ENCODE results near the gene OPN1MW3.

OPN1MW3 gene

DNA sequence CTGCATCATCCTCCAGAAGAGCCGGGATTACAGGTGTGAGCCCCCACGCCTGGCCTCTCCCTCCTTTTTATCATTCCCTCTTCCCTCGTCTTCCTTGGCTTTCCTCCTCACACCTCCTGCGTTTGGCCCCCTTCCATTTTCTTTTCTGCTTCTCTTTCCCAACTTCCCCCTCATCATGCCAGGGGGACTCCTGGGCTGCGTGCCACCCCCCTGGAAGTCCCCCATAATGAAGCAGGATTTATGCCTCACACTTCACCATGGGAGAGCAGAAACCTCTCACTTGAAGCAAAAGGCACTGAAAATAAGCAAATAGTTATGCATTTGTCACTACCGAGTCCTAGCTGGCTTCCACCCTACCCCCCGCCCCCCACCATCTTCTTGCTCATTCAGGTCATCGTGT lies 46.1 kb downstream of the OPN1MW3 start:
- Histone ChIP-seq H3K27ac (ENCODE audit: low read length) (no peak overlapping the region), H3K4me2 (ENCODE audit: low read depth, low read length) (no peak overlapping the region), H4K20me1 (ENCODE audit: insufficient read depth, low read length) (no peaks in the 10 kb centered on the region), H3K9me3 (replicated peaks; ENCODE audit: insufficient read depth, low read length) (no peaks in the 10 kb centered on the region), H3K4me3 (ENCODE audit: low read length) (no peak overlapping the region), H3K9ac (ENCODE audit: low read length) (no peak overlapping the region), H3K9me2 (replicated peaks; ENCODE audit: insufficient read depth, low read length) (no peaks in the 10 kb centered on the region), H3F3A (ENCODE audit: insufficient read depth, low read length) (peaks cover 4% of the 10 kb centered on the region; the same call in 1 of the 2 replicates), H2AFZ (ENCODE audit: low read length) (no peak overlapping the region), H3K79me2 (ENCODE audit: low read length) (no peaks in the 10 kb centered on the region), H3K36me3 (replicated peaks; ENCODE audit: insufficient read depth, low read length) (no peaks in the 10 kb centered on the region), H3K27me3 (replicated peaks; ENCODE audit: insufficient read depth, low read length) (no peaks in the 10 kb centered on the region), H3K4me1 (ENCODE audit: low read length) (peaks cover 8% of the 10 kb centered on the region; the same call in 1 of the 2 replicates)
- DNase-seq = no peak
- no peak for TF ChIP-seq EZH2 (optimal IDR thresholded peaks at IDR 0.05; ENCODE audit: low read depth, low read length)
- TF ChIP-seq EZH2phosphoT487 (IDR thresholded peaks at IDR 0.05; ENCODE audit: low read length) = no peak
- TF ChIP-seq, protein P1, sequence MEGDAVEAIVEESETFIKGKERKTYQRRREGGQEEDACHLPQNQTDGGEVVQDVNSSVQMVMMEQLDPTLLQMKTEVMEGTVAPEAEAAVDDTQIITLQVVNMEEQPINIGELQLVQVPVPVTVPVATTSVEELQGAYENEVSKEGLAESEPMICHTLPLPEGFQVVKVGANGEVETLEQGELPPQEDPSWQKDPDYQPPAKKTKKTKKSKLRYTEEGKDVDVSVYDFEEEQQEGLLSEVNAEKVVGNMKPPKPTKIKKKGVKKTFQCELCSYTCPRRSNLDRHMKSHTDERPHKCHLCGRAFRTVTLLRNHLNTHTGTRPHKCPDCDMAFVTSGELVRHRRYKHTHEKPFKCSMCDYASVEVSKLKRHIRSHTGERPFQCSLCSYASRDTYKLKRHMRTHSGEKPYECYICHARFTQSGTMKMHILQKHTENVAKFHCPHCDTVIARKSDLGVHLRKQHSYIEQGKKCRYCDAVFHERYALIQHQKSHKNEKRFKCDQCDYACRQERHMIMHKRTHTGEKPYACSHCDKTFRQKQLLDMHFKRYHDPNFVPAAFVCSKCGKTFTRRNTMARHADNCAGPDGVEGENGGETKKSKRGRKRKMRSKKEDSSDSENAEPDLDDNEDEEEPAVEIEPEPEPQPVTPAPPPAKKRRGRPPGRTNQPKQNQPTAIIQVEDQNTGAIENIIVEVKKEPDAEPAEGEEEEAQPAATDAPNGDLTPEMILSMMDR (IDR thresholded peaks at IDR 0.05; ENCODE audit: low read length) = no peak

DNA sequence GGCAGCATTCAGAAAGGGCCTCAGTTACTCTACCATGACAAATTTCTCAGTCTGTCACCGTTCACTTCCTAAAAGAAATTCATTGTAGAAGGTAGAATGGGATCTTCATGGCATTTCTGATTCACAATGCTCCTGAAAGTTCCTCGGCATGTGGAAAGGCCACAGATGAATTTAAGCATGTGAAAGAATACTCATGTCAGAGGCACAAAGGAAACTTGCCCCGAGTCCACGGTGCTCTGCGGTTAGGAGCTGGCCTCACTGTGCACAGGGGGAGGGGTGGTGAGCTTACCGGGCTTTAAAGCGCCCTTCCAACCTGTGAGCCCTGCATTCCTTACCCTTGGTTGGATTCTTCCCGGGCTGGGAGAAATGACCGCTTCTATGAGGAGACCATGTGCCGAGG lies 47.5 kb downstream of the OPN1MW3 start:
- Histone ChIP-seq H3K36me3 (replicated peaks; ENCODE audit: insufficient read depth, low read length) (no peaks in the 10 kb centered on the region), H3K4me2 (ENCODE audit: low read depth, low read length) (no peak overlapping the region), H3K27ac (ENCODE audit: low read length) (no peak overlapping the region), H2AFZ (ENCODE audit: low read length) (no peak overlapping the region), H3F3A (ENCODE audit: insufficient read depth, low read length) (no peaks in the 10 kb centered on the region), H3K9me2 (replicated peaks; ENCODE audit: insufficient read depth, low read length) (no peaks in the 10 kb centered on the region), H3K9ac (ENCODE audit: low read length) (no peak overlapping the region), H3K79me2 (ENCODE audit: low read length) (no peaks in the 10 kb centered on the region), H3K9me3 (replicated peaks; ENCODE audit: insufficient read depth, low read length) (no peaks in the 10 kb centered on the region), H3K4me1 (ENCODE audit: low read length) (peaks cover 5% of the 10 kb centered on the region; the same call in 1 of the 2 replicates), H3K27me3 (replicated peaks; ENCODE audit: insufficient read depth, low read length) (no peaks in the 10 kb centered on the region), H4K20me1 (ENCODE audit: insufficient read depth, low read length) (no peaks in the 10 kb centered on the region), H3K4me3 (ENCODE audit: low read length) (no peak overlapping the region)
- TF ChIP-seq EZH2phosphoT487 (IDR thresholded peaks at IDR 0.05; ENCODE audit: low read length) = no peak
- TF ChIP-seq EZH2 (optimal IDR thresholded peaks at IDR 0.05; ENCODE audit: low read depth, low read length) = no peak
- TF ChIP-seq, protein P1 (IDR thresholded peaks at IDR 0.05; ENCODE audit: low read length) = no peak
- DNase-seq = no peak

DNA sequence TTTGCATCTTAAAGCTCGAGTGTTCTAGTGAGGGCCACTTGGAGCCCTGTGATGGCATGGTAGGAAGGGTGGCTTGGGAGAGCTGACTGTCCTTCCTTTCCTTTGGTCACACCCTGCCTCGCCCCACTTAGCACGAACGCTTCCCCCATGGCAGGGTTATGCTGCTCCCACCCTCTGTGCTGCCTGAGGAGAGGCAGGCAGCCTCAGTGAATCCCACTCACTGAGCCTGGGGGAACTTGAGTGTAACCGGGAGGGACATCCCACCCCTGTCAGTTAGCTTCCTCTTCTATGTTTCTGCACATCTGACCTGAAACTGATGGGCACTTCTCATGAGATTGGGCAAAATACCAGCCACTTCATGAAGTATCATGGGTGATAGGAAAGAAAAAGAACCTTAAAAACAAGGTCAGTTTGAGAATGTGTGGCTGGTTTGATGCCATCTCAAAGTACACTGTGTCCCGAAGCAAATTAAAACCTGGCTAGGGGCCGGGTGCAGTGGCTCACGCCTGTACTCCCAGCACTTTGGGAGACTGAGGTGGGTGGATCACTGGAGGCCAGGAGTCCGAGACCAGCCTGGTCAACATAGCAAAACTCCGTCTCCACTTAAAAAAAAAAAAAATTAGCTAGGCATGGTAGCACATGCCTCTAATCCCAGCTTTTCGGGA lies 48.3 kb downstream of the OPN1MW3 start:
- no peaks in the 10 kb centered on the region for H3F3A ChIP-seq (ENCODE audit: insufficient read depth, low read length)
- no peaks in the 10 kb centered on the region for H4K20me1 ChIP-seq (ENCODE audit: insufficient read depth, low read length)
- H2AFZ ChIP-seq (ENCODE audit: low read length) = no peak overlapping the region
- H3K4me1 ChIP-seq (ENCODE audit: low read length) = peaks cover 5% of the 10 kb centered on the region; the same call in 1 of the 2 replicates
- no peaks in the 10 kb centered on the region for H3K79me2 ChIP-seq (ENCODE audit: low read length)
- no peak for DNase-seq
- H3K4me2 ChIP-seq (ENCODE audit: low read depth, low read length) = no peak overlapping the region
- no peak overlapping the region for H3K9ac ChIP-seq (ENCODE audit: low read length)
- no peak overlapping the region for H3K27ac ChIP-seq (ENCODE audit: low read length)
- no peaks in the 10 kb centered on the region for H3K36me3 ChIP-seq (replicated peaks; ENCODE audit: insufficient read depth, low read length)
- H3K27me3 ChIP-seq (replicated peaks; ENCODE audit: insufficient read depth, low read length) = no peaks in the 10 kb centered on the region
- no peaks in the 10 kb centered on the region for H3K9me3 ChIP-seq (replicated peaks; ENCODE audit: insufficient read depth, low read length)
- TF ChIP-seq EZH2phosphoT487 (IDR thresholded peaks at IDR 0.05; ENCODE audit: low read length) (no peak), EZH2 (optimal IDR thresholded peaks at IDR 0.05; ENCODE audit: low read depth, low read length) (no peak)
- TF ChIP-seq, protein P1 (IDR thresholded peaks at IDR 0.05; ENCODE audit: low read length) = no peak
- H3K4me3 ChIP-seq (ENCODE audit: low read length) = no peak overlapping the region
- H3K9me2 ChIP-seq (replicated peaks; ENCODE audit: insufficient read depth, low read length) = no peaks in the 10 kb centered on the region

Data from MM.1S (cell line).